HG02970 (cell line): Measurements from ENCODE around the gene ATP8A2.

Experiments
- ATAC-seq: cut with Tn5 transposase; IDR thresholded peaks from one replicate; pipeline ENCODE4 v1.9.1; 2021; ENCODE audit warnings: mild to moderate bottlenecking, moderate library complexity, moderate number of reproducible peaks; ENCODE audit not compliant: unreplicated experiment, low FRiP score

Gene ATP8A2

GRCh38 chr13:25380741-25381324 is 9.1 kb downstream of the ATP8A2 start:
- ATAC-seq = no peak

DNA sequence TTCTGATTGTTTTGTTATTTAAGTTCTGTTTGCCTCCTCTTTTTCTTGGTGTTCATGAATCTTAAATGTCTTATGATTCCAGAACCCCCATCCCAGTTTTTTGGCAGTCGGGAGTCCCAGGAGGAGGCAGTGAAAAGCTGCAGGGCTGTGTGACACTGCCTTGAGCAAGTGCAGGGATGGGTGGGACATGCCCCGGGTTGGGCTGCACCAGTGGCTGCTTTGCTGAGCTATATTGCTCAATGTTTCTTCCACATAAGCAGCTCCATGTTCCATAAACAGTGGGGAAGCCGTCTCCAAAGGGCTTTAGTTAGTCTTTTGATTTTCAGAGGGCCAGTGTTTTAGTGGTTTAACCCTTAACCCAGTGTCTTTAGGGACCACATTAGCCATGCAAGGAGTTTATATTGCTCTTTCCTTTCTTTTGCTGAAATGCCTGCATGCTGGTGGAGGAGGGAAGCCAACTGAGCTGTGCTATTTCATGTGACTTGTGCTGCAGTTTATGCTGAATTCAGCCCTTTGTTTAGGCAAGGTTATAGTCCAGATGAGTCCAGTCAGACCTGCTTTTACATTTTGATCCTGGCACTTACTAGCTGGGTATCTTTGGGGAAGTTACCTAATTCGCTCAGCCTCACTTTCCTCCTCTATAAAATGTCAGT is 13.1 kb downstream of the ATP8A2 start:
- ATAC-seq = no peak

- no peak for ATAC-seq
Measured at GRCh38 chr13:25391932-25392331, 20.2 kb downstream of the ATP8A2 start.

- ATAC-seq = no peak
Measured at GRCh38 chr13:25394402-25395060, 22.8 kb downstream of the ATP8A2 start.

DNA sequence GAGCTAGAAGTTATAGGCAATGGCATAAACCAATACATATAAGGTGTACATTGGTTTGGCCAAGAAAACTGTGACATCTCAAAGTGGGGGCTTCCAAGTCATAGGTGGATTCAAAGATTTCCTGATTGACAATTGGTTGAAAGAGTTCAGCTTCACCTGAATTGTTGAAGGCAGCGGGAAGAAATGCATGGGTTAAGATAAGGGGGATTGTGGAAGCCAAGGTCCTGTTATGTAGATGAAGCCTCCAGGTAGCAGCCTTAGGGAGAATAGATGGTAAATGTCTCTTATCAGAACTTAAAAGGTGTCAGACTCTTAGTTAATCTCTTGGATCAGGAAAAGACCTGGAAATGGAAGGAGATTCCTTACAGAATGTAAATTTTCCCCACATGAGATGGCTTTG is 26.0 kb downstream of the ATP8A2 start:
- ATAC-seq = no peak

DNA sequence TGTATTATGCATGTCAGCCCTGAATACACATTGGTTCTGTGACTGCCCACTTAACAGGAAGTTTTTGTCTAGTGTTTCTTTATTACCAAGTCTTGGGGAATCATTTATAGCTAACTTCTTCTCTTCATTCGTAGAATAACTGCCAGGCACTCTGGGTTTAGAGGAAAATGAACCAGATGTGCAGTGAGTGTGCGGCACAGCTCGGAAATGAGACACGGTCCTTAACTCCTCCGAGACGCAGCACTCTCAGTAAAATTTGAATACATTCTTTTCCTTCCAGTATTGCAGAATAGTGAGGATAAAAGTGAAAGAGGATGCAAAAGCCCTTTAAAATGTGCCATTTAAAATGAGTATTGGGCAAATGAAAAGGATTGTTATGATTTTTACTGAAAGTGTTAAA is 29.2 kb downstream of the ATP8A2 start:
- no peak for ATAC-seq

- ATAC-seq = no peak
Measured at GRCh38 chr13:25401958-25402357, 30.2 kb downstream of the ATP8A2 start.

GRCh38 chr13:25406377-25406776 is 34.6 kb downstream of the ATP8A2 start:
- ATAC-seq = no peak

GRCh38 chr13:25409938-25410337 is 38.2 kb downstream of the ATP8A2 start:
- ATAC-seq = no peak

DNA sequence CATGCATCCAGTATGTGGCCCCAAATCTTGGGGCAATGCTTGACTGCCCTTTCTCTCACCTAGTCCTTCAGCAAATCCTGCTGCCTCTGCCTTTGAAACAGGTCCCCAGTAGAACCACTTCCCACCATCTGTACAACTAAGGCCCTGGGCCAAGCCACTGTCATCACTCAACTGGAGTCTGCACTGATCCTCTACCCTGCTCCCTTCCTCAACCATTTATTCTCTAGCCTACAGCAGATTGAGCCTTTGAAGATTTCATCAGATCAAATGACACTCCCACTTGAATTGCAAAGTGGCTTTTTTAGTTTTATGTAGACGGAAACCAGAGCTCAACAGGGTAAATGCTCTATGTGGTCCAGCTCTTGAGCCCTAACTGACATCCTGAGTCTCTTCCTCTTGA is 43.5 kb downstream of the ATP8A2 start:
- no peak for ATAC-seq

DNA sequence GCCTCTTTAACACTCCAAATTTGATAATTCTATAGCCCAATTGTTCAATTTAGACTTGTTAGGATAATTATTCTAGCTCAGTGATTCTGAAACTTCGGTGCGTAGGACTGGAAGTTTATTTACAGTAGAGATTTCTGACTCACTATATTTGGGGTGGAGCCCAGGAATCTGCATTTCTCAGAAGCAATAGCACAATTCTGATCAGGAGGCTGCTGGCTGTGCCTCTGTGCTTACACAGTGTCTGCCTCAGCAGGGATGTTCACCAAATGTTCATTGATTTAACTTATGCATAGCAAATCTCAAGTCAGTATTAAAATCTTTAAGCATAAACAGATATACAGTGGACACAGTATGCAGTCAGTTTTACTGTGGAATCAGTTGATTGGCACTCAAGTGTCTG is 45.8 kb downstream of the ATP8A2 start:
- no peak for ATAC-seq

DNA sequence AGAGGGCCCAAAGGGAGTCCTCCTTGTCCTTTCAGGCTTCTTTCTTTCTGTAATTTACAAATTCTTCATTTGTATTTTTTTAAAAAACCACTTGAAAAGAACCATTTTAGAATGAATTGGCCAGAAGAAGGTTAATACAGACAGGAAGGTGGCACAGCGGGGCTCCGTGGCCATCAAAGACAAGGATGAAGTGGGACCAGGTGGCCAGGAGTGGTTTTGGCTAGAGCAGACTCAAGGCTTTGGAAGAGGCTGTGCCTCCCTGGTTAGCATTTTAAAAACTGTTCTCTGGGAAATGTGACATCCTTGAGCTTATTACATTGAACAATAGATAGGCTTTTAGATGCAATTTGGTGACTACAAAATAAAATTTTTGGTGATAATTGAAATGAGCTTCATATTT is 48.4 kb downstream of the ATP8A2 start:
- no peak for ATAC-seq

GRCh38 chr13:25421612-25422011 is 49.8 kb downstream of the ATP8A2 start:
- ATAC-seq = no peak

DNA sequence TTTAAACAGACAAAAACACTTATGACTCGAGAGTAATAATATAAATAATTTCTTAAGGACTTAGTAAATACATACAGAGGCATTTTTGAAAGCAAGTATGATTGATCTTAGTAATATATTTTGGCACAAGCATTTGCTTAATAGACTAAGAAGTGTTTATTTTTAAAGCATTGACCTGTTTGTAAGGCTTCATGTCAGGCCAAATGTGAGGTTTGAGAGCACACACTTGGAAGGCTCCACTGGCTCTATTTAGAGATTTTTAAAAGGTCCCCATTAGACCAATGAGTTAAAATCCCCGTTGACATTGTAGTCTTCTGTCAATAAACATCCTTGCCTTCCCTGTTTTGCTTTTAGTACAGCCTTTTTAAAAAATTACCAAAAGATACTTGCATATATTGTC is 50.4 kb downstream of the ATP8A2 start:
- ATAC-seq = no peak

DNA sequence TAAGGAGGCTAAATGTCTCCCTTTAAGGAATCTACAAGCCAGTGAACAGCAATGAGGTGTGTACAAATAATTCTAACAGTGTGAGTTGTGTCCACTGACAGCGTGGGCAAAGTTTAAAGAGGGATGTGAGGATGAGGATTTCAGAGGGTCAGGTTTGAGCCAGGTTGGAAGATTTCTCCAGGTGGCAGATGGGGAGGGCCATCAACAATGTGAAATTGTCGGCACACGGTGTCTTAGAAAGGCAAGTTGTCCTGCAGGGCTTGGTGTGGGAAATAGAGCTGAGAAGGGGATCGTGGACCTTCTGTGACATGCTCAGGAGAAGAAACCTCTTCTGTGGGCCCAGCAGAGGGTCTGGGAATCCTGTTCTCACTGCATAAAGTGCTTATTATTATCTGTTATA is 52.1 kb downstream of the ATP8A2 start:
- no peak for ATAC-seq

DNA sequence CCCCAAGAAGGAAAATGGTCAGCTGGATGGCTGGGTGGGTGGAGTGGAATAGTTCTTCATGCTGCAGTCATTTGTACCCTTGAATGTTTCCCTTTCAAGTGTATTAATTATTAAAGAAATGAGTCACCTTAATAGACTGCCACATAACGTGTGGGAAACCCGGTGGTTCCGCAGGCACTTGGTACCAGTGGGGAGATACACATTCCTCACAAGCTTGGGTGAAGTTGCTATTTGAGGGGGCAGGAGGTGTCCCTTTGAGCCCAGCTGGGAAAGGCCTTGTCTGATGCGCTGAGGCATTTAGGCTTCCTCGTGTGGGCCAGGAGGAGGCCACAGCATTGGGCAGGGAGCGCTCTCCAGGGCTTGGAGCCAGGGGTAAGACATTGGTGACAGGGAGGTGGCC is 57.7 kb downstream of the ATP8A2 start:
- no peak for ATAC-seq

GRCh38 chr13:25432691-25433090 is 60.9 kb downstream of the ATP8A2 start:
- ATAC-seq = no peak

GRCh38 chr13:25440061-25440460 is 68.3 kb downstream of the ATP8A2 start:
- no peak for ATAC-seq

GRCh38 chr13:25446261-25446660 is 74.5 kb downstream of the ATP8A2 start:
- ATAC-seq = no peak

DNA sequence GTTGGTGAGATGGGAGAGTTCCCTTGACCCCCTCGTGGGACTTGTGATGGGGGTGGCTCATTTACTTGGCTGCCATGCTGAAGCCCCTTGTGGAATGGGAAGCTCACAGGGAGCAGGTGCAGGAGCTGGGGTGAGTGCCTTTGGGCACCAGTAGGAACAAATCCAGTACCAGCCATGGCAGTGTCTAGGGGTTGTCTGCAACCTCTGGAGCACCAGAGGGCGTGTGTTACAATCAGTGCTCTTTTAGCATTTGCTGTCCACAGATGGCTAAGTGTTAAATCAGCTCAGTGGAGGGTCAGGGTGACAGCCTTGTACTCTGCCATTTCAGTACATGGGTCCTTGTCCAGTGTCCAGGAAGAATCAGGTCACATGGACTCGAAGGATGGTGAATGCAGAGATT is 75.6 kb downstream of the ATP8A2 start:
- no peak for ATAC-seq

DNA sequence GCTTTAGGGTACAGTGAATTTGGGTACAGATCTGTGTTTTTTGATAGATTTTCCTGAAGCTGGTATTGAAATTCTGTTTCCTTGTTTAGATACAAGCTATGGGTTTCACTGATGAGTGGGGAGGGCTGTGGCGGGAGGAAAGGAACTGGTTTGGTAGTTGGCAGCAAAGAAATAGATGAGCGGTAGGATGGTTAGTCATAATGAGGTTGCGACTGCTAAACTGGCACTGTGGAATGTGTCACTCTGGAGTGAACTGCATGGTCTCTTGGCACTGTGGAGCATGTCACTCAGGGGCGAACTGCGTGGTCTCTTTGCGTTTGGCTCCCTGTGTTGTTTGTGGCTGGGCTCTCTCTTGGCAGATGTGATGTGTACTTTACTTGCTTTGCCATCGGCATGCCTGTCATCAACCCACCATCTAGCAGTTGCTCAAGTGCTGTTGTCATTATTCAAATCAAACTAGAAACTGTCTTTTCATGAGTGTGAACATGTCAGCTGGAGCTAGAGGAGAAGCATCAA is 82.1 kb downstream of the ATP8A2 start:
- ATAC-seq = no peak

- ATAC-seq = no peak
Measured at GRCh38 chr13:25455146-25455545, 83.4 kb downstream of the ATP8A2 start.
